ENCODE measurements around the gene HDC. TPM values are rescaled to one million over a fixed set of nuclear protein-coding genes. Genes with fewer than 3 reads are reported as not detected.

Gene HDC
- total RNA-seq, 1 donor from 2014 or later: not detected

- no peak for DNase-seq (ENCODE audit: low read depth)
Observed at GRCh38 chr15:50225057-50225456, 40.5 kb downstream of the HDC start.

GRCh38 chr15:50224606-50225005 lies 40.9 kb downstream of the HDC start:
- DNase-seq (ENCODE audit: low read depth): peak; percentile 32

GRCh38 chr15:50222181-50222580 lies 43.3 kb downstream of the HDC start:
- no peak for DNase-seq (ENCODE audit: low read depth)

- DNase-seq (ENCODE audit: low read depth): peak; percentile 33
Observed at GRCh38 chr15:50219820-50220219, 45.7 kb downstream of the HDC start.

- no peak for DNase-seq (ENCODE audit: low read depth)
Observed at GRCh38 chr15:50218691-50219090, 46.8 kb downstream of the HDC start.

GRCh38 chr15:50218291-50218690 lies 47.2 kb downstream of the HDC start:
- no peak for DNase-seq (ENCODE audit: low read depth)

GRCh38 chr15:50210462-50211157 lies 54.9 kb downstream of the HDC start:
- DNase-seq (ENCODE audit: low read depth): peak; percentile 56

GRCh38 chr15:50209809-50210208 lies 55.7 kb downstream of the HDC start:
- no peak for DNase-seq (ENCODE audit: low read depth)

- DNase-seq (ENCODE audit: low read depth): no peak
Observed at GRCh38 chr15:50206020-50206419, 59.5 kb downstream of the HDC start.

- DNase-seq (ENCODE audit: low read depth): no peak
Observed at GRCh38 chr15:50202003-50202402, 63.5 kb downstream of the HDC start.

GRCh38 chr15:50192926-50193620 lies 72.5 kb downstream of the HDC start:
- DNase-seq (ENCODE audit: low read depth): no peak

GRCh38 chr15:50192164-50192563 lies 73.4 kb downstream of the HDC start:
- DNase-seq (ENCODE audit: low read depth): no peak

Other genes with a start within 250 kb of the HDC start
- 0.30 and 1.6 TPM in 2 replicates for gene ATP8B4, start 146.5 kb downstream of the HDC start, total RNA-seq
- gene SLC27A2, start 83.5 kb downstream of the HDC start, total RNA-seq: 2.8 and 6.8 TPM in 2 replicates
- gene GABPB1, start 89.5 kb upstream of the HDC start, total RNA-seq: 36.6 and 68.2 TPM in 2 replicates
- gene USP8, start 158.7 kb upstream of the HDC start, total RNA-seq: 54.4 and 83.1 TPM in 2 replicates